K562 (cell line): ENCODE data around the gene SPRING1. TPM values are rescaled to one million over a fixed set of nuclear protein-coding genes. Genes with fewer than 3 reads are reported as not detected.
A peak's percentile ranks its signal among the peaks of the same experiment; 100 is the strongest.

ENCODE experiments used
- ETS2 ChIP-seq: IDR thresholded peaks from 2 replicates; pipeline ENCODE4 v1.6.1; 2016; ENCODE audit warnings: borderline replicate concordance, missing genetic modification characterization, mild to moderate bottlenecking, moderate library complexity, missing compliant biosample characterization; ENCODE audit not compliant: poor library complexity, severe bottlenecking
- GABPB1 ChIP-seq: sonication (generic); formaldehyde crosslinking; IDR thresholded peaks from 2 replicates; pipeline ENCODE4 v1.8.0; 2022; ENCODE audit warnings: mild to moderate bottlenecking, missing genetic modification reagents
- HDAC1 ChIP-seq, 2 experiments: fragments of 450-650 bp; IDR thresholded peaks; 2 replicates each; pipeline ENCODE4 v1.6.1; 2016 to 2017; ENCODE audit warnings: inconsistent platforms in 1 of 2, mild to moderate bottlenecking in 1 of 2, moderate library complexity in 1 of 2
- KDM2B ChIP-seq: fragments of 250-450 bp; sonication (Bioruptor Pico); IDR thresholded peaks from 2 replicates; pipeline ENCODE4 v1.8.0; 2021; ENCODE audit warnings: mild to moderate bottlenecking, moderate library complexity
- MYBL2 ChIP-seq, 2 experiments: fragments of 450-650 bp in 1 of 2; sonication (generic) in 1 of 2; formaldehyde crosslinking in 1 of 2; IDR thresholded peaks; 2 replicates each; pipeline versions ENCODE4 v1.6.1 to v1.8.1; 2017 to 2022; ENCODE audit warnings: borderline replicate concordance in 1 of 2, inconsistent platforms in 1 of 2, low read depth in 1 of 2, mild to moderate bottlenecking in 1 of 2, missing genetic modification reagents in 1 of 2, moderate library complexity in 1 of 2
- NELFE ChIP-seq: IDR thresholded peaks from 2 replicates; pipeline ENCODE4 v1.6.1; 2011; ENCODE audit warnings: mild to moderate bottlenecking; ENCODE audit not compliant: insufficient read depth, insufficient read length
- OTX1 ChIP-seq: fragments of 450-650 bp; formaldehyde crosslinking; IDR thresholded peaks from 2 replicates; pipeline ENCODE4 v1.4.0; 2022; ENCODE audit warnings: mild to moderate bottlenecking
- PTRF ChIP-seq: fragments of 450-650 bp; IDR thresholded peaks from 2 replicates; pipeline ENCODE4 v1.6.1; 2016; ENCODE audit warnings: mild to moderate bottlenecking, missing genetic modification characterization, missing compliant biosample characterization
- SIRT6 ChIP-seq: IDR thresholded peaks from one replicate; pipeline ENCODE4 v1.6.1; 2012; ENCODE audit warnings: low read depth, mild to moderate bottlenecking, control low read depth, inconsistent platforms, low read length, moderate library complexity
- SMAD4 ChIP-seq: fragments of 250-450 bp; sonication (Bioruptor Pico); conservative IDR thresholded peaks from 2 replicates; pipeline ENCODE4 v1.8.0; 2021; ENCODE audit warnings: inconsistent platforms, mild to moderate bottlenecking, moderate library complexity
- SMARCA5 ChIP-seq: fragments of 450-650 bp; IDR thresholded peaks from 2 replicates; pipeline ENCODE4 v1.6.1; 2016
- ZFX ChIP-seq: sonication (generic); formaldehyde crosslinking; IDR thresholded peaks from 2 replicates; pipeline ENCODE4 v1.8.0; 2022; ENCODE audit warnings: mild to moderate bottlenecking, missing genetic modification reagents, moderate library complexity
- ZNF12 ChIP-seq: sonication (generic); formaldehyde crosslinking; IDR thresholded peaks from 2 replicates; pipeline ENCODE4 v1.4.0; 2020; ENCODE audit warnings: mild to moderate bottlenecking, missing genetic modification reagents
- ZNF23 ChIP-seq: fragments of 250-450 bp; sonication (Bioruptor Pico); IDR thresholded peaks from 2 replicates; pipeline ENCODE4 v1.4.0; 2020; ENCODE audit warnings: mild to moderate bottlenecking
- ZNF263 ChIP-seq: sonication (generic); formaldehyde crosslinking; IDR thresholded peaks from 2 replicates; pipeline ENCODE4 v1.8.0; 2022; ENCODE audit warnings: mild to moderate bottlenecking, missing genetic modification reagents, borderline replicate concordance
- ZZZ3 ChIP-seq: fragments of 450-650 bp; IDR thresholded peaks from 2 replicates; pipeline ENCODE4 v1.6.1; 2016; ENCODE audit warnings: antibody characterized with exemption, mild to moderate bottlenecking, moderate library complexity
- polyA plus RNA-seq, 8 experiments: library from polyadenylated mRNA; depleted of rRNA in 4 of 8; stranded (reverse) in 5 of 8; unstranded in 3 of 8; fragments of >200 nt; fragmentation: Nextera tagmentation in 2 of 8; fragmentation: Illumina TruSeq in 1 of 8; extraction: Ambion mirVana in 2 of 8; extraction: Trizol in 1 of 8; gene quantifications; 2 replicates each; pipeline versions ENCODE4 v1.2.1 to v1.2.3, GENCODE V29; 2011 to 2014; ENCODE audit warnings: inconsistent platforms in 1 of 8, missing spikeins in 1 of 8
- total RNA-seq, 7 experiments: library from RNA; depleted of rRNA in 6 of 7; stranded (reverse); fragments of >200 nt in 6 of 7; fragmentation: Illumina TruSeq in 2 of 7; extraction: Trizol in 2 of 7; gene quantifications; 2 replicates each; pipeline versions ENCODE4 v1.2.1 to v1.2.3, GENCODE V29; 2011 to 2021; ENCODE audit warnings: low replicate concordance in 1 of 7
- TF ChIP-seq, protein P1 (sequence below): sonication (generic); formaldehyde crosslinking; IDR thresholded peaks from 2 replicates; pipeline ENCODE4 v1.8.0; 2023; ENCODE audit warnings: mild to moderate bottlenecking, missing genetic modification reagents
- TF ChIP-seq, protein P2 (sequence below), 2 experiments: fragments of 450-650 bp; IDR thresholded peaks; 2 replicates each; pipeline ENCODE4 v1.6.1; 2016
- TF ChIP-seq, protein P3 (sequence below), 2 experiments: fragments of 450-650 bp; conservative IDR thresholded peaks; 2 replicates each; pipeline ENCODE4 v1.6.1; 2017; ENCODE audit warnings: mild to moderate bottlenecking in 2 of 2, moderate library complexity in 2 of 2
- TF ChIP-seq, protein P4 (sequence below): sonication (generic); formaldehyde crosslinking; IDR thresholded peaks from 2 replicates; pipeline ENCODE4 v1.5.0; 2020; ENCODE audit warnings: missing genetic modification reagents

The SPRING1 gene
- total and polyA plus RNA-seq, 9 of the 15 experiments (the other 6 are each of a cell fraction or from before 2014, with no cell fraction given): 1.1 to 20.0 (median 8.0) TPM

DNA sequence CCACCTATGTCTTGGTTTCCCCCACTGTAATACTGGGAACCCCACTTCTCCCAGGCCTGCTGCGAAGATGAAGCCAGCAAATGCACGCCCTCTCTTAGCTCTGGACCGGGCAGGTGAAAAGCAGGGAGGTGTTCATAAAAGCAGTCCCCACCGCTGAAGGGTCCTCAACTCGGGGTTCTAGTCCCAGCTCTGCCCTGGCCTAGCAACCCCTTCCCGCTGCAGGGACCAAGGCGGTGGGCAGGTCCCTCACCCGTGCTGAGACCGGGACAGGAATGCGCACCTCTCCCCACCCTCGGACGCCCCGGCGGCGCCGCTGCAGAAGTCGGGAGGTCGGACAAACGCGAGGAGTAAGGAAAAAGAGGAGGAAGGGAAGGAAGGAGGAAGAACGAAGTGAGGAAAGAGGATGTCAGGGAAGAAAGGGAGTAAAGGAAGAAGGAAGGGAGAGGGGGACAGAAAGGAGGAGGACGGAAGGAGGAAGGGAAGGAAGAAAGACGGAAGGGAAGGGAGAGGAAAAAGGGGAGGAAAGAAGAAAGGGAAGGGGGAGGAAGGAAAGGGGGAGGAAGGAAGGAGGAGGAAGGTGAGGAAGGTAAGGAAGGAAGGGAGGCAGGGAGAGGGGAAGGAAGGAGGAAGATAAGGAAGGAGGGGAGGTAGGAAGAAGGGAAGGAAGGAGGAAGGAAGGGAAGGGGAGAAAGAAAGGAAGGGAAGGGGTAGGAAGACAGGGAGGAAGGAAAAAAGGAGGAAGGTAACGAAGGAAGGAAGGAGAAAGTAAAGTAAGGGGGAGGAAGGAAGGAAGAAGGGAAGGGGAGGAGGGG is 701 bp downstream of the SPRING1 start (continued):
- no peak for TF ChIP-seq NELFE
- TF ChIP-seq, protein P1, sequence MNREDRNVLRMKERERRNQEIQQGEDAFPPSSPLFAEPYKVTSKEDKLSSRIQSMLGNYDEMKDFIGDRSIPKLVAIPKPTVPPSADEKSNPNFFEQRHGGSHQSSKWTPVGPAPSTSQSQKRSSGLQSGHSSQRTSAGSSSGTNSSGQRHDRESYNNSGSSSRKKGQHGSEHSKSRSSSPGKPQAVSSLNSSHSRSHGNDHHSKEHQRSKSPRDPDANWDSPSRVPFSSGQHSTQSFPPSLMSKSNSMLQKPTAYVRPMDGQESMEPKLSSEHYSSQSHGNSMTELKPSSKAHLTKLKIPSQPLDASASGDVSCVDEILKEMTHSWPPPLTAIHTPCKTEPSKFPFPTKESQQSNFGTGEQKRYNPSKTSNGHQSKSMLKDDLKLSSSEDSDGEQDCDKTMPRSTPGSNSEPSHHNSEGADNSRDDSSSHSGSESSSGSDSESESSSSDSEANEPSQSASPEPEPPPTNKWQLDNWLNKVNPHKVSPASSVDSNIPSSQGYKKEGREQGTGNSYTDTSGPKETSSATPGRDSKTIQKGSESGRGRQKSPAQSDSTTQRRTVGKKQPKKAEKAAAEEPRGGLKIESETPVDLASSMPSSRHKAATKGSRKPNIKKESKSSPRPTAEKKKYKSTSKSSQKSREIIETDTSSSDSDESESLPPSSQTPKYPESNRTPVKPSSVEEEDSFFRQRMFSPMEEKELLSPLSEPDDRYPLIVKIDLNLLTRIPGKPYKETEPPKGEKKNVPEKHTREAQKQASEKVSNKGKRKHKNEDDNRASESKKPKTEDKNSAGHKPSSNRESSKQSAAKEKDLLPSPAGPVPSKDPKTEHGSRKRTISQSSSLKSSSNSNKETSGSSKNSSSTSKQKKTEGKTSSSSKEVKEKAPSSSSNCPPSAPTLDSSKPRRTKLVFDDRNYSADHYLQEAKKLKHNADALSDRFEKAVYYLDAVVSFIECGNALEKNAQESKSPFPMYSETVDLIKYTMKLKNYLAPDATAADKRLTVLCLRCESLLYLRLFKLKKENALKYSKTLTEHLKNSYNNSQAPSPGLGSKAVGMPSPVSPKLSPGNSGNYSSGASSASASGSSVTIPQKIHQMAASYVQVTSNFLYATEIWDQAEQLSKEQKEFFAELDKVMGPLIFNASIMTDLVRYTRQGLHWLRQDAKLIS (CRISPR knock-in tag): no peak
- TF ChIP-seq, protein P2, sequence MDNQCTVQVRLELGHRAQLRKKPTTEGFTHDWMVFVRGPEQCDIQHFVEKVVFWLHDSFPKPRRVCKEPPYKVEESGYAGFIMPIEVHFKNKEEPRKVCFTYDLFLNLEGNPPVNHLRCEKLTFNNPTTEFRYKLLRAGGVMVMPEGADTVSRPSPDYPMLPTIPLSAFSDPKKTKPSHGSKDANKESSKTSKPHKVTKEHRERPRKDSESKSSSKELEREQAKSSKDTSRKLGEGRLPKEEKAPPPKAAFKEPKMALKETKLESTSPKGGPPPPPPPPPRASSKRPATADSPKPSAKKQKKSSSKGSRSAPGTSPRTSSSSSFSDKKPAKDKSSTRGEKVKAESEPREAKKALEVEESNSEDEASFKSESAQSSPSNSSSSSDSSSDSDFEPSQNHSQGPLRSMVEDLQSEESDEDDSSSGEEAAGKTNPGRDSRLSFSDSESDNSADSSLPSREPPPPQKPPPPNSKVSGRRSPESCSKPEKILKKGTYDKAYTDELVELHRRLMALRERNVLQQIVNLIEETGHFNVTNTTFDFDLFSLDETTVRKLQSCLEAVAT (IDR thresholded peaks at IDR 0.05): peak; percentile 78 to 83; a peak in 3 of 4 replicates
- TF ChIP-seq ZNF12 (CRISPR knock-in tag): no peak
- TF ChIP-seq ZNF23 (CRISPR knock-in tag): no peak
- TF ChIP-seq, protein P3, sequence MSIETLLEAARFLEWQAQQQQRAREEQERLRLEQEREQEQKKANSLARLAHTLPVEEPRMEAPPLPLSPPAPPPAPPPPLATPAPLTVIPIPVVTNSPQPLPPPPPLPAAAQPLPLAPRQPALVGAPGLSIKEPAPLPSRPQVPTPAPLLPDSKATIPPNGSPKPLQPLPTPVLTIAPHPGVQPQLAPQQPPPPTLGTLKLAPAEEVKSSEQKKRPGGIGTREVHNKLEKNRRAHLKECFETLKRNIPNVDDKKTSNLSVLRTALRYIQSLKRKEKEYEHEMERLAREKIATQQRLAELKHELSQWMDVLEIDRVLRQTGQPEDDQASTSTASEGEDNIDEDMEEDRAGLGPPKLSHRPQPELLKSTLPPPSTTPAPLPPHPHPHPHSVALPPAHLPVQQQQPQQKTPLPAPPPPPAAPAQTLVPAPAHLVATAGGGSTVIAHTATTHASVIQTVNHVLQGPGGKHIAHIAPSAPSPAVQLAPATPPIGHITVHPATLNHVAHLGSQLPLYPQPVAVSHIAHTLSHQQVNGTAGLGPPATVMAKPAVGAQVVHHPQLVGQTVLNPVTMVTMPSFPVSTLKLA (conservative IDR thresholded peaks at IDR 0.05): no peak
- no peak for TF ChIP-seq PTRF (tag)
- peak in 1 of 2 experiments; percentile 86; a peak in 2 of 4 replicates for TF ChIP-seq HDAC1 (IDR thresholded peaks at IDR 0.05)
- TF ChIP-seq ZFX (CRISPR knock-in tag): no peak
- TF ChIP-seq KDM2B: no peak
- TF ChIP-seq ZZZ3: no peak
- TF ChIP-seq, protein P4, sequence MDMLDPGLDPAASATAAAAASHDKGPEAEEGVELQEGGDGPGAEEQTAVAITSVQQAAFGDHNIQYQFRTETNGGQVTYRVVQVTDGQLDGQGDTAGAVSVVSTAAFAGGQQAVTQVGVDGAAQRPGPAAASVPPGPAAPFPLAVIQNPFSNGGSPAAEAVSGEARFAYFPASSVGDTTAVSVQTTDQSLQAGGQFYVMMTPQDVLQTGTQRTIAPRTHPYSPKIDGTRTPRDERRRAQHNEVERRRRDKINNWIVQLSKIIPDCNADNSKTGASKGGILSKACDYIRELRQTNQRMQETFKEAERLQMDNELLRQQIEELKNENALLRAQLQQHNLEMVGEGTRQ: no peak
- TF ChIP-seq SMAD4 (CRISPR knock-in tag): no peak
- TF ChIP-seq MYBL2 (IDR thresholded peaks at IDR 0.05; ENCODE audit: low read depth): no peak
- no peak for TF ChIP-seq MYBL2 (CRISPR knock-in tag; IDR thresholded peaks at IDR 0.05; ENCODE audit: borderline replicate concordance)
- TF ChIP-seq ZNF263 (CRISPR knock-in tag): no peak
- TF ChIP-seq GABPB1: no peak
- no peak for TF ChIP-seq SIRT6
- TF ChIP-seq ETS2 (tag): no peak
- TF ChIP-seq OTX1 (CRISPR knock-in tag): peak; percentile 91; the same call in 1 of the 2 replicates
- TF ChIP-seq SMARCA5: peak; percentile 60; the same call in 1 of the 2 replicates
